Measurements from ENCODE around the gene TBX21. TPM values are rescaled to one million over a fixed set of nuclear protein-coding genes. Genes with fewer than 3 reads are reported as not detected.

TBX21 gene
- total RNA-seq, 1 experiment from 2014 or later = 0.20 TPM

GRCh38 chr17:47762728-47763127 lies 29.7 kb downstream of the TBX21 start (continued):
- no peak for TF ChIP-seq EZH2phosphoT487 (IDR thresholded peaks at IDR 0.05; ENCODE audit: borderline replicate concordance)

- ATAC-seq (no peak), DNase-seq (ENCODE audit: low read depth, low spot score) (no peak)
- ChIA-PET RAD21 (ENCODE audit: low non-redundant PET in 1 of 2, low total read pairs in 2 of 2, uncharacterized antibody in 2 of 2, unreplicated experiment in 2 of 2) (no interaction called here), CTCF (no interaction called here), POLR2A (no interaction called here)
- H3K27me3 ChIP-seq (ENCODE audit: insufficient read depth, low read length) = no peaks in the 10 kb centered on the region
- no peak overlapping the region for H2AFZ ChIP-seq (ENCODE audit: low read depth, low read length, poor library complexity, severe bottlenecking)
- H3K4me3 ChIP-seq (replicated peaks in 1 of 2; ENCODE audit: low read depth in 1 of 2, low read length in 2 of 2) = no peak overlapping the region
- H3K9me2 ChIP-seq (ENCODE audit: insufficient read depth) = no peaks in the 10 kb centered on the region
- H4K20me1 ChIP-seq (ENCODE audit: insufficient read depth) = no peaks in the 10 kb centered on the region
- no TSS peak for BruUV-seq (replicated peaks)
- peaks cover 12 to 13% of the 10 kb centered on the region in 2 experiments; a peak in 3 of 4 replicates for H3K9me3 ChIP-seq (ENCODE audit: control insufficient read depth in 1 of 2, insufficient read depth in 1 of 2, low read depth in 1 of 2, low read length in 2 of 2)
- no peak overlapping the region for H3K4me2 ChIP-seq (ENCODE audit: low read length)
- H3K27ac ChIP-seq (ENCODE audit: low read depth, low read length) = no peak overlapping the region
- no peaks in the 10 kb centered on the region for H3K79me2 ChIP-seq (ENCODE audit: insufficient read depth, low read length)
- TF ChIP-seq JUND (IDR thresholded peaks at IDR 0.05) (no peak), SRF (IDR thresholded peaks at IDR 0.05; ENCODE audit: low read depth) (no peak), ELF1 (IDR thresholded peaks at IDR 0.05; ENCODE audit: borderline replicate concordance, low read depth) (no peak), YY1 (IDR thresholded peaks at IDR 0.05; ENCODE audit: extremely low read depth, insufficient replicate concordance, low read depth, low read length) (no peak), REST (IDR thresholded peaks at IDR 0.05; ENCODE audit: low read depth) (no peak), FOSL1 (IDR thresholded peaks at IDR 0.05; ENCODE audit: low read depth) (no peak), MAX (IDR thresholded peaks at IDR 0.05) (no peak), CEBPB (IDR thresholded peaks at IDR 0.05; ENCODE audit: low read depth) (no peak), CTCF (IDR thresholded peaks at IDR 0.05 in 2 of 3, conservative IDR thresholded peaks at IDR 0.05 in 1 of 3; ENCODE audit: borderline replicate concordance in 1 of 3, insufficient read depth in 1 of 3, low read depth in 2 of 3, low read length in 2 of 3) (no peak), ZNF274 (IDR thresholded peaks at IDR 0.05; ENCODE audit: low read depth, low read length) (no peak), EZH2phosphoT487 (IDR thresholded peaks at IDR 0.05; ENCODE audit: borderline replicate concordance) (no peak), TCF7L2 (IDR thresholded peaks at IDR 0.05; ENCODE audit: borderline replicate concordance, extremely low read depth, insufficient read depth, insufficient read length) (no peak), POLR2A (IDR thresholded peaks at IDR 0.05; ENCODE audit: borderline replicate concordance, extremely low read depth, insufficient read depth, insufficient read length) (no peak), SP1 (IDR thresholded peaks at IDR 0.05; ENCODE audit: low read depth) (no peak), ZBTB33 (IDR thresholded peaks at IDR 0.05; ENCODE audit: extremely low read depth, insufficient replicate concordance, low read length) (no peak)
- intact Hi-C loops (cut with micrococcal nuclease) = no loop called here
- H3K4me1 ChIP-seq (ENCODE audit: control insufficient read depth in 1 of 2, insufficient read depth in 2 of 2, low read length in 2 of 2) = no peaks in the 10 kb centered on the region
- H3K36me3 ChIP-seq (ENCODE audit: control insufficient read depth in 1 of 2, insufficient read depth in 2 of 2, low read length in 2 of 2) = no peaks in the 10 kb centered on the region
- H3K9ac ChIP-seq (ENCODE audit: low read length) = no peak overlapping the region
Observed at GRCh38 chr17:47763913-47764582, 31.0 kb downstream of the TBX21 start.
